Caco-2 (cell line): ENCODE data around the gene KLF5. TPM values are rescaled to one million over a fixed set of nuclear protein-coding genes. Genes with fewer than 3 reads are reported as not detected.
"Not testable (repeated sequence)": the region's sequence is repeated elsewhere in the genome, so short reads cannot be mapped to it uniquely, and the experiment has no call there.

Source experiments
- BruUV-seq: library from RNA; stranded (reverse); fragments of 400-500 nt; replicated peaks from 2 replicates; lab custom pipeline; 2021; lab: Mats Ljungman, UMichigan
- CTCF ChIA-PET: fragments of 300-600 bp; sonication (Branson Sonifier 250); formaldehyde crosslinking; loops from one replicate; lab custom pipeline; 2022; ENCODE audit warnings: antibody characterized with exemption; lab: Charles Lee
- POLR2A ChIA-PET: fragments of 300-600 bp; sonication (Branson Sonifier 250); formaldehyde crosslinking; loops from one replicate; lab custom pipeline; 2022; ENCODE audit warnings: antibody characterized with exemption; lab: Charles Lee
- DNase-seq, 2 experiments: peaks; one replicate each; pipeline versions ENCODE4 v3.0.0 to v3.0.0-alpha.2; 2020 to 2022
- H3K27me3 ChIP-seq: replicated peaks from 2 replicates; pipeline ENCODE4 v1.6.0; 2011; ENCODE audit warnings: low read length; ENCODE audit not compliant: control insufficient read depth, insufficient read depth
- H3K36me3 ChIP-seq: 2 replicates; pipeline ENCODE4 v1.5.1; 2011; ENCODE audit warnings: low read length; ENCODE audit not compliant: control insufficient read depth, insufficient read depth
- H3K4me1 ChIP-seq: fragments of 250-450 bp; sonication (Bioruptor Pico); 2 replicates; pipeline ENCODE4 v1.5.1; 2020; ENCODE audit warnings: mild to moderate bottlenecking
- H3K4me3 ChIP-seq: 2 replicates; pipeline ENCODE4 v1.5.1; 2011; ENCODE audit warnings: low read depth, mild to moderate bottlenecking, control low read depth, low read length
- H3K9me3 ChIP-seq: fragments of 250-450 bp; sonication (Bioruptor Pico); 2 replicates; pipeline ENCODE4 v1.5.1; 2020; ENCODE audit warnings: mild to moderate bottlenecking, moderate library complexity
- H3K27ac Mint-ChIP-seq: one replicate; pipeline ENCODE4 v1.8.0; 2022; ENCODE audit warnings: mixed read lengths; ENCODE audit not compliant: unreplicated experiment
- H3K27me3 Mint-ChIP-seq: one replicate; pipeline ENCODE4 v1.8.0; 2022; ENCODE audit warnings: mixed read lengths; ENCODE audit not compliant: insufficient read depth, unreplicated experiment
- H3K36me3 Mint-ChIP-seq: one replicate; pipeline ENCODE4 v1.8.0; 2022; ENCODE audit warnings: mild to moderate bottlenecking, mixed read lengths; ENCODE audit not compliant: insufficient read depth, unreplicated experiment
- H3K4me1 Mint-ChIP-seq: one replicate; pipeline ENCODE4 v1.8.0; 2022; ENCODE audit warnings: low read depth, mixed read lengths; ENCODE audit not compliant: unreplicated experiment
- H3K4me3 Mint-ChIP-seq: one replicate; pipeline ENCODE4 v1.8.0; 2022; ENCODE audit warnings: mild to moderate bottlenecking, moderate library complexity, mixed read lengths; ENCODE audit not compliant: unreplicated experiment
- H3K9me3 Mint-ChIP-seq: one replicate; pipeline ENCODE4 v1.8.0; 2022; ENCODE audit warnings: mixed read lengths; ENCODE audit not compliant: unreplicated experiment
- CTCF ChIP-seq, 2 experiments: fragments of 200-600 bp in 1 of 2; IDR thresholded peaks; 1 replicate in 1 of 2; 2 replicates in 1 of 2; pipeline versions ENCODE4 v1.5.1 to v1.8.0; 2011 to 2022; ENCODE audit warnings: antibody characterized with exemption in 1 of 2, control low read depth in 1 of 2, inconsistent platforms in 1 of 2, low read depth in 1 of 2, low read length in 1 of 2, mild to moderate bottlenecking in 1 of 2, moderate library complexity in 1 of 2; ENCODE audit not compliant: insufficient read depth in 1 of 2, severe bottlenecking in 1 of 2, unreplicated experiment in 1 of 2
- intact Hi-C: fragments of 100-400 bp; cut with micrococcal nuclease; formaldehyde crosslinking; loops from one replicate; pipeline ENCODE4 v1.10.0; 2022; ENCODE audit not compliant: unreplicated experiment
- total RNA-seq: library from RNA; stranded (reverse); gene quantifications from 2 replicates; pipeline ENCODE4 v1.2.3, GENCODE V29; 2022

KLF5 gene
- total RNA-seq, 1 experiment from 2014 or later: 80.1 TPM

GRCh38 chr13:73092829-73093228 is 34.0 kb downstream of the KLF5 start:
- DNase-seq: no peak
- no TSS peak for BruUV-seq
- Mint-ChIP-seq H3K4me3 (no peak overlapping the region), H3K4me1 (peaks cover 36% of the 10 kb centered on the region), H3K36me3 (peaks cover 17% of the 10 kb centered on the region), H3K9me3 (no peaks in the 10 kb centered on the region), H3K27ac (no peak overlapping the region), H3K27me3 (no peaks in the 10 kb centered on the region)
- peaks cover 8% of the 10 kb centered on the region for H3K9me3 ChIP-seq
- POLR2A ChIA-PET: interaction anchor here (0.7 kb wide), 1 partner anchor 60 kb away, joined by 3 read pairs; no protein-coding TSS in a partner anchor
- intact Hi-C loops: no loop called here
- no peak for TF ChIP-seq CTCF (IDR thresholded peaks at IDR 0.05; ENCODE audit: insufficient read depth in 1 of 2, low read depth in 1 of 2, low read length in 1 of 2, severe bottlenecking in 1 of 2, unreplicated experiment in 1 of 2)
- no peaks in the 10 kb centered on the region for H3K27me3 ChIP-seq
- H3K4me1 ChIP-seq: peaks cover 32% of the 10 kb centered on the region
- no peak overlapping the region for H3K4me3 ChIP-seq
- H3K36me3 ChIP-seq: peaks cover 1% of the 10 kb centered on the region; the same call in 1 of the 2 replicates
- CTCF ChIA-PET: no interaction called here

GRCh38 chr13:73096173-73096572 is 37.4 kb downstream of the KLF5 start:
- Histone ChIP-seq H3K4me1 (peaks cover 17% of the 10 kb centered on the region), H3K9me3 (no peaks in the 10 kb centered on the region; the same call in 1 of the 2 replicates), H3K4me3 (no peak overlapping the region), H3K36me3 (peaks cover 1% of the 10 kb centered on the region; the same call in 1 of the 2 replicates), H3K27me3 (no peaks in the 10 kb centered on the region)
- no peak for TF ChIP-seq CTCF (IDR thresholded peaks at IDR 0.05; ENCODE audit: insufficient read depth in 1 of 2, low read depth in 1 of 2, low read length in 1 of 2, severe bottlenecking in 1 of 2, unreplicated experiment in 1 of 2)
- peaks cover 10% of the 10 kb centered on the region for H3K9me3 Mint-ChIP-seq
- BruUV-seq: no TSS peak
- ChIA-PET POLR2A (no interaction called here), CTCF (no interaction called here)
- DNase-seq: peak; percentile 34 to 75
- intact Hi-C loops: no loop called here
- H3K4me1 Mint-ChIP-seq: peaks cover 35% of the 10 kb centered on the region
- no peaks in the 10 kb centered on the region for H3K27me3 Mint-ChIP-seq
- H3K36me3 Mint-ChIP-seq: peaks cover 7% of the 10 kb centered on the region
- H3K4me3 Mint-ChIP-seq: no peak overlapping the region
- peak overlapping the region; percentile 74 for H3K27ac Mint-ChIP-seq

DNA sequence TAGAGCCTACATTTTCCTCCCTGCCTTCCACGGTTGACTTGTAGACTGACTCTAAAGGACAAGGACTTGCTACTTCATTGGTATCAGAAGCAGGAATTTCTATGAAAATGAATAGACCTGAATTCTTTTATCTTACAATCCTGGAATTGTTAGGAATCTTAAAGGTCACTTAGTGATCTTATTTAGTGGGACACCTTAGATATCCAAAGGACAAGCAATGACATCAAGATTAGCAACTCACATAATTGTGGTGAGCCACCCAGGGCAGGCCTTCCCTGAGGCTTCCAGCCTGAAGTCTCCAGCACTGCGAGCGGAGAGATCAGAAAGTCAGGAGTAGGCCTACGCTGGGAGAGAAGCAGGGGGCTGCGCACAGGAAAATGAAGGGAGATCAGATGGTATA is 37.8 kb downstream of the KLF5 start:
- H3K4me1 Mint-ChIP-seq: peaks cover 36% of the 10 kb centered on the region
- Histone ChIP-seq H3K36me3 (peaks cover 1% of the 10 kb centered on the region; the same call in 1 of the 2 replicates), H3K4me1 (peaks cover 21% of the 10 kb centered on the region), H3K4me3 (no peak overlapping the region), H3K27me3 (no peaks in the 10 kb centered on the region), H3K9me3 (no peaks in the 10 kb centered on the region; the same call in 1 of the 2 replicates)
- peaks cover 10% of the 10 kb centered on the region for H3K9me3 Mint-ChIP-seq
- TF ChIP-seq CTCF (IDR thresholded peaks at IDR 0.05; ENCODE audit: insufficient read depth in 1 of 2, low read depth in 1 of 2, low read length in 1 of 2, severe bottlenecking in 1 of 2, unreplicated experiment in 1 of 2): no peak
- intact Hi-C loops: no loop called here
- H3K36me3 Mint-ChIP-seq: peaks cover 6% of the 10 kb centered on the region
- CTCF ChIA-PET: no interaction called here
- H3K27ac Mint-ChIP-seq: peak overlapping the region; percentile 74
- DNase-seq: no peak
- no peaks in the 10 kb centered on the region for H3K27me3 Mint-ChIP-seq
- no peak overlapping the region for H3K4me3 Mint-ChIP-seq
- no TSS peak for BruUV-seq
- POLR2A ChIA-PET: no interaction called here

DNA sequence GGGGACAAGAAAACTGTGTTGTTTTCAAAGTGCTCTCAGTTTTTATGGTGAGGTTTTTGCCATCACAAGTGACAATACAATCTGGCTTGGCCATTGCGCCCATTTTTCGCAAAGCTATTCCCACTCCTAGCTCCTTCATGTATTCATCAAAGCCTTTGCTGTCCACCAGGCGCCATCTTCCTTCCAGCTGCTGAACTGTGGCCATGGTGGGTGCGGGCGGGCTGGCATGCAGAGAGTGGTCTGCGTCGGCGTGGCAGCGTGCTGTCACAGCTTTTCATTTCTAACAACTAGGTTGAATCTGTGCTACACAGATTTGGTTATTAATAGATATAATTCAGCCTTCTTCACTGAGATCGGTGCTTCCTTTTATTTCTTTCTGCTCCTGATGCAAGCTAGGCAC is 42.0 kb downstream of the KLF5 start:
- H3K36me3 Mint-ChIP-seq, H3K4me3 ChIP-seq, H3K27ac Mint-ChIP-seq, H3K9me3 ChIP-seq, BruUV-seq, H3K36me3 ChIP-seq, H3K27me3 ChIP-seq, H3K4me3 Mint-ChIP-seq, CTCF ChIA-PET, H3K27me3 Mint-ChIP-seq, DNase-seq, POLR2A ChIA-PET: not testable (repeated sequence)
- Mint-ChIP-seq H3K9me3 (peaks cover 10% of the 10 kb centered on the region), H3K4me1 (peaks cover 41% of the 10 kb centered on the region)
- H3K4me1 ChIP-seq: peaks cover 44% of the 10 kb centered on the region
- intact Hi-C loops: loop anchor here (10.0 kb wide), 1 partner anchor 294 kb away; no protein-coding TSS in a partner anchor
